NCI-H2196 treated with DMSO at 0.1 percent for 48 hours (cell line): Measurements from ENCODE around the gene MAPK9.
"Not testable (repeated sequence)": the region's sequence is repeated elsewhere in the genome, so short reads cannot be mapped to it uniquely, and the experiment has no call there.

ENCODE experiments used
- DNase-seq: peaks from one replicate; lab custom pipeline; 2025; ENCODE audit not compliant: unreplicated experiment; lab: John Stamatoyannopoulos, UW

The MAPK9 gene

GRCh38 chr5:180235846-180236245 is 56.0 kb downstream of the MAPK9 start:
- no peak for DNase-seq

DNA sequence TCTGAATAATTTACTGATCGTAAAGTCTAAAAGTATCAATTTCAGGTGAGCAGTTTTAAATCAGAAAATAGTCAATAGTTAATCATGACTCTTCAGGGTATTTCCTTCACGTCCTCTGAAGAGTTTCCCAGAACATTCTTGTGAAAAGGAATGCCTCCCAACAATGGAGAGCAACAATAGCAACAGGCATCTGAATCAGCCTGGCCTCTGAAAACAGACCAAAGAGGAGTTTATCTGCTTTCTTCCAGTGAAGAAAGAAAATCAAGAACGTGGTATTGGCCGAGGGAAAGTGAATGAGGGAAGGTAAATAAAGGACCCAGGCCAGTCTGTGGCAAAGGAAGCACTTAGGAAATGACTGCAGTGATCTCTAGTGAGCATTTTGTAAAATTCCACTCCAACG is 56.8 kb downstream of the MAPK9 start:
- no peak for DNase-seq

DNA sequence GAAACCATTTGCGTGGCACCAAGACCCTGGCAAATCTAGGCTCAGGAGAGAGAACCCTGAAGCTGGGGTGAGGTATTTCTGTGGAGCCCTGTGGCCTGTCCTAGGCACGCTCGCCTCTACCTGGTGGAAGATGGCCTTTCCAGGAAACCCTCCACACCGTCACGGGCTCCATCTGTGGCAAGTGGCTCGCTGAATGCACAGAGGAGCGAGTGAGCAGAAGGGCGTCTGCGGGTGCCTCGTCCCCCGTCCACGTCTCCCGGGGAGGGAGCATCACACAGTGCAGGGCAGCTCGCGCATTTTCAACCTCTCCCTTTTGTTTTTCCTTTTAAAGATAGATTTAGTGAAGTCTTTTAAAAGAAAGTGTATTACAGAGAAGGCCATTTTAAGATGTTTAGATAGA is 57.6 kb downstream of the MAPK9 start:
- no peak for DNase-seq

- no peak for DNase-seq
Observed at GRCh38 chr5:180233729-180234128, 58.2 kb downstream of the MAPK9 start.

GRCh38 chr5:180230017-180230416 is 61.9 kb downstream of the MAPK9 start:
- DNase-seq = no peak

GRCh38 chr5:180222056-180222455 is 69.8 kb downstream of the MAPK9 start:
- no peak for DNase-seq

- DNase-seq = no peak
Observed at GRCh38 chr5:180217797-180218196, 74.1 kb downstream of the MAPK9 start.

DNA sequence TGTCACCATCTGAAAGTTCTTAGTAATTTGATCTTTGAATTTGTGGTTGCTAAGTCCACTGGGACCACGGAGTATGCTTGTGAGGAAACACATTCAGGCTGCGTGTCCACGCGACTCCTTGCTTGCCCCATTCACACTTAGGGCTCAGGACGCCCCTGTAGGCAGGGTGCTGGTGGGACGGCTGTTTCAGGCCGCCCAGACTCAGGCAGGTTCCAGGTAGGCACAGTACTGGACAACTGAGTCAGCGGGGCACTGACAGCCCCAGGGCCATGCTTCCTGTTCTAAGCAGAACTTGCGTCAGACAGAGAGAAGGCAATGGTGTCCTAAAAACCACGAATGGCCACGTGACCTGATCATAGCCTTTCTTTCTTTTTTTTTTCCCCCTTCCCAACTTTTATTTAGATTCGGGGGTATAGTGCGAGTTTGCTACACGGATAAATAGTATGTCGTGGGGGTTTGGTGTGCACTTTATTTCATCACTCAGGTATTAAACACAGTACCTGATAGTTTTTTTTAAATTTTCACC is 75.2 kb downstream of the MAPK9 start:
- no peak for DNase-seq

GRCh38 chr5:180215783-180216630 is 75.9 kb downstream of the MAPK9 start:
- no peak for DNase-seq

DNA sequence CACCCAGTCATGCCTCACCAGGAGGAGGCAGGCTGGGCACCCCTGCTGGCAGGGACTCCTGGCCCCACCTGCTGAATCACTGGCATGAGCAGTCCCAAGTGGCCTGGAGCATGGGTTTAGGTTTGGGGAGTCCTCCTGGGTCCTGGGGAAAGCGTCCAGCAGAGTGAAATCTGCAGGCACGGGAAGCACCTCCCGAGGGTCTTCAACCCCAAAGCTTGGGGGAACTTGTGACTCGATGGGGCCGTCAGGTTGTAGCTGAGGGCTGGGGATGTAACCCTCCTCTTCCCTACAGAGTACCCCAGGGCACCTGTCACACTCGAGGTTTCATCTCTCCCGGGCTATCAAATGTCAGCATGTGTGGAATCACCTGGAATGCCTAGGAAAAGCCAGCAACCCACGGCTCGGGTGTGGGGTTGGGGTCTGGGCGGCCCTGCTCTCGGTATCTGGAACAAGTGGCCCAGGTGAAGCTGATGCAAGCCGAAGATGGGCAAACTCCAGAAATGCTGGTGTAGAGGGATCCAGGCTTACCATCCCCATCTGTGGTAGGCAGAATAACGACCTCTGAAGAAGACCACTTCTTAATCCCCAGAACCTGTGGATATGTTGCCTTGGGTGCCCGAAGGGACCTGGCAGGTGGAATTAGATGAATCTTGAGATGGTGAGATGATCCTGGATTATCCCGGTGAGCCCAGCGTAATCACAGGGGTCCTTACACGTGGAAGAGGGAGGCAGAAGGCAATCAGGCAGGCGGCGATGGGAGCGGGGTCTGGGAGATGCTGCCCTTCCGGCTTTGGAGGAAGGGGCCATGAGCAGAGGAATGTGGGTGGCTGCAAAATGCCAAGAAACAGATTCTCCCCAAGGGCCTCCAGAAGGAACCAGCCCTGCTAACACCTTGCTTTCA is 76.8 kb downstream of the MAPK9 start:
- DNase-seq = no peak

- no peak for DNase-seq
Observed at GRCh38 chr5:180213657-180214207, 78.2 kb downstream of the MAPK9 start.

DNA sequence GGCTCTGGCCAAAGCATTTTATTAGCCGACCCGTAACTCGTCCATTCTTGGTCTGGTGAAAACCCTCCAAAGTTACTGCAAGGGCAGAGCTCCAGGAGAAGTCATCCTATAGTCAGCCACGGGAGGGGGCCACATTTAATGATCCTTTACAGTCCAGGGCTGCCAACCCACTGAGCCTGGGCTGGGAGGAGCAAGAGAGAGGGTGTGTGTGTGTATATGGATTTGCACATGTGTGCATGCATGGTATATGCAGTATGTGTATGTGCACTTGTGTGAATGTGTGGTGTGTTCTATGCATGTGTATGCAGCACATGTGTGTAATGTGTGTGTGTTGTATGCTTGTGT is 78.7 kb downstream of the MAPK9 start:
- DNase-seq = no peak

DNA sequence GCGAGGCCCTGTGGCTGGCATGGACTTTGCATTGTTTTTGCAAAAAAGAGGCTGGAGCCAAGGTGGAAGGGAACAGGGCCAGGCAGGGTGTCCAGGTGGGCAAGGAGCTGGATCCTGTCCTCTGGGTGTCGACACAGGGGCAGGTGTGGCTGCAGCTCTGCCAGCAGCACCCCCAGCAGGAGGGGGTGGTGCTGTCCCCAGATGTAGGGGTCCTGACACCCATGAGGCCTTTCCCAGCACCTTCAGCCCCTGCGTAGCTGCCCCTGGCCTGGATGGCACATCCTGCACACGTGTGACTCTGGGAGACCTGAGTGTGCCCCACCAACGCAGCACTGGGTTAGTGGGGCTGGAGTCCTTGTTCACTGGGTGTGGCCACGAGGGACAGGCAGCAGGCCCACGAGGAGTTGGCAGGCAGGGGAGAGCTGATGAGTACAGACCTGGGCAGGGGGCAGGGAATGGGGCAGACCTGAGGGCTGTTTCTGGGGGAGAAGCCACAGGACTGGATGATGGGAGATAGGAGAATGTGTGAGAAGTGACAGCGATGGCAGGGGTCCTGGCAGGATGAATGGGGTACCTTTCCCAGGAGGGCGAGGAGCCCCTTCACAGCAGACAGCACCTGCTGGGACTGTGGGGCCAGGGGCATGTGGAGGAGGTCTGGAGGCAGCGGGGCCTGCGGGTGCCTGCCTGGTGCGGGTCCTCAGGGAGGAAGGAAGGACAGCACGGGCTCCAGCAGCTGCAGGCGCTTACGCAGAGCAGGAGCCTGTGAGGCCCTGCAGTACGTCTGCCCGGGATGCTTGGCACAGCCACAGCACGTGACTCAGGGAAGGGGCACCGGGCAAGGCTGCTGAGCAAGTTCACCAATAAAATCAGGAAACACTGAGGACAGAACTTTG is 79.3 kb downstream of the MAPK9 start:
- DNase-seq = no peak

DNA sequence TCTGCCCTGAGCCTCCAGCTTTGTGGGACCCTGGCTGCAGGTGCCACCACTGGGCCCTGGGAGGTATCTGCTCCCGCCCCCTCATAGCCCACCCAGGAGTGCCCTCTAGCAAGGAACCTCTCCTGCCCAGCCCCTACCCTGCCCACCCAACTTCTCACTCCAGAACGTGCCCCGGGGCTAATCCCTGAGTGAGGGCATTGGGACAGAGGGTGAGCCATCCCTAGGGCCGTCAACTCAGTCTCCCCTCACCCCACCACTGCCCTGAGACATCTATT is 80.2 kb downstream of the MAPK9 start:
- no peak for DNase-seq

DNA sequence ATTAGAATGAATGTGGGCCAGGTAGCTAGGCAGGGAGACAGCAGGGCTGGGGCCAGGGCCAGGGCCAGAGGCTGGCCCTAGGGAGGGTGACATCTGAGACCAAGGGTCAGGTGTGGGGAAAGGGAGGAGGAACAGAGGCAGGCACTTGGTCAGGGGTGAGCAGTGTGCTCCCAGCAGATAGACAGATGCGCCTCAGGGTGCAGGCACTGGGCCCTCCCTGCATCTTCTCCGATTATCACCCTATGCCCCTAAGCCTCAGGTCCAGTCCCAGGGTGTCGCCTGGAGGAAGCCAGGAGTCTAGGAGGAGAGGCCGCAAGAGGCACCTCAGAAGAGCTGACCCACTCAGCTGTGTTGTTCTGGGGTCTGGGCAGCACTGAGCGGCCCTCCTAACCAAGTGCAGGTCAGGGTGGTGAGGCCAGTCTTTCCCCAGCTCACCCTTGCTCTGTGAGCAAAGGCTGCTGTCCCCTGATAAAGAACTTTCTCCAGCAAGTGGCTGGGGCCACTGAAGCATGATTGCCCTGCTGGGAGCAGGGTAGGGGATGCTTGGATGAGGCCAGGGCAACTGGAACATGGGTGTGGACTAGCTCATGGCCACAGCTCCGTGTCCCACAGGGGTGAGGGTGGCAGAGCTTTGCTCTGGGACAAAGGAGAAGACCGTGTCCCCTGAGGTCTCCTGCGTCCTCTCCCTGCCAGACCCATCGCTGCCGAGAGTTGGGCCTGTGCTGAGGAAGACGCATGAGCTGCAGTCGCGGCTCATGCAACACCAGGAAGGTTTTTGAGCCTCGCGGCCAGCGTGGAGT is 80.7 kb downstream of the MAPK9 start:
- no peak for DNase-seq

GRCh38 chr5:180210077-180210476 is 81.8 kb downstream of the MAPK9 start:
- not testable (repeated sequence) for DNase-seq

DNA sequence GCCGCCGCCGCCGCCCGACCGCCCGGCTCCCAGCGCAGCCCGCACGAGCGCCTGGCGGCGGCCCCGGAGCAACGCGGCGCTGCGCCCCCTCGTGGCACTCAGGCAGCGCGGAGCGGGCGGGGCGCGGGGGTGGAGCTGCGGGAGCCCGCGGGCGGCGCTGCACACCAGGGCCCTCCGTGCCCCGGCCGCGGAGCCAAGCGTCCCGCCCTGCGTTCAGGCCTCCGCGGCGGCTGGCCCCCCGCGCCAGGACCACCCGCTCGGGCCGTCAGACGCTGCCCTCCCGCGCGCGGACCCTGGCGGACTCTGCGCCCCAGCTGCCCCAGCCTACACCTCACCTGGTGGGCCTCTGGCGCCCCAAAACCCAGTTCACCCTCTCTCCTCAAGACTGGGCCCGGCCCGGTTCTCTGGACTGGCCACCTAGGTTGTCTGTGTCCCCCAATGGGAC is 82.7 kb downstream of the MAPK9 start, which contains the start of gene RASGEF1C:
Gene RASGEF1C (minus strand): TSS at position 75 of the 445 bp plus-strand sequence. CDS start 71,159 bp downstream, outside the sequence.
- peak; percentile 22 for DNase-seq

GRCh38 chr5:180208435-180209081 is 83.3 kb downstream of the MAPK9 start:
- DNase-seq = no peak

- DNase-seq = no peak
Observed at GRCh38 chr5:180208038-180208434, 83.8 kb downstream of the MAPK9 start.
